NCI-H345 treated with DMSO at 0.1 percent for 48 hours (cell line): ENCODE results near the gene TTC31.

Experiments
- DNase-seq: peaks from one replicate; lab custom pipeline; 2025; ENCODE audit not compliant: unreplicated experiment; lab: John Stamatoyannopoulos, UW

TTC31 gene

GRCh38 chr2:74503506-74504475, 20.9 kb downstream of the TTC31 start:
- no peak for DNase-seq

GRCh38 chr2:74504591-74504990, 21.7 kb downstream of the TTC31 start:
- no peak for DNase-seq

GRCh38 chr2:74505448-74506246, 22.8 kb downstream of the TTC31 start:
- DNase-seq, result no peak

GRCh38 chr2:74507145-74507925, 24.5 kb downstream of the TTC31 start, which contains the start of gene PCGF1:
Gene PCGF1, minus strand, starts transcription at chr2:74507695. Its CDS starts 27 bp downstream, at chr2:74507668.
- peak; percentile 92 for DNase-seq

- DNase-seq, result no peak
Measured at GRCh38 chr2:74507926-74508520, 25.1 kb downstream of the TTC31 start.

- no peak for DNase-seq
Measured at GRCh38 chr2:74510272-74510671, 27.4 kb downstream of the TTC31 start.

- no peak for DNase-seq
Measured at GRCh38 chr2:74511104-74511989, 28.5 kb downstream of the TTC31 start.

GRCh38 chr2:74512744-74513604, 30.1 kb downstream of the TTC31 start:
- no peak for DNase-seq

GRCh38 chr2:74513605-74514367, 30.9 kb downstream of the TTC31 start:
- DNase-seq, result no peak

- no peak for DNase-seq
Measured at GRCh38 chr2:74514368-74515270, 31.7 kb downstream of the TTC31 start, which contains the start of gene TLX2. Gene TLX2, plus strand, starts transcription at chr2:74514450. Its CDS starts 357 bp downstream, at chr2:74514807.

- DNase-seq, result no peak
Measured at GRCh38 chr2:74515271-74515980, 32.5 kb downstream of the TTC31 start.

GRCh38 chr2:74515981-74516633, 33.2 kb downstream of the TTC31 start:
- no peak for DNase-seq

GRCh38 chr2:74516650-74517049, 33.8 kb downstream of the TTC31 start:
- no peak for DNase-seq

GRCh38 chr2:74522516-74522915, 39.6 kb downstream of the TTC31 start:
- no peak for DNase-seq

- no peak for DNase-seq
Measured at GRCh38 chr2:74524005-74524404, 41.1 kb downstream of the TTC31 start.
